GM23338 (cell line): ENCODE measurements around the gene RTP4. TPM values are rescaled to one million over a fixed set of nuclear protein-coding genes. Genes with fewer than 3 reads are reported as not detected.

Experiments used
- ATAC-seq: fragments of 200-7000 bp; cut with Tn5 transposase; 3 replicates; pipeline ENCODE4 v1.9.1; 2020
- DNase-seq: peaks from one replicate; pipeline ENCODE4 v3.0.0-alpha.2; 2015; ENCODE audit warnings: low spot score
- H2AFZ ChIP-seq: fragments of 200-600 bp; sonication (generic); 2 replicates; pipeline ENCODE4 v1.8.0; 2016; ENCODE audit warnings: antibody characterized with exemption, mild to moderate bottlenecking, moderate library complexity
- H3F3A ChIP-seq: fragments of 200-600 bp; sonication (generic); replicated peaks from 2 replicates; pipeline ENCODE4 v1.8.0; 2017; ENCODE audit warnings: antibody characterized with exemption, mixed run types, low read depth
- H3K27ac ChIP-seq: fragments of 200-600 bp; sonication (generic); 2 replicates; pipeline ENCODE4 v1.6.1; 2016; ENCODE audit warnings: low read depth
- H3K27me3 ChIP-seq: fragments of 200-600 bp; sonication (generic); 2 replicates; pipeline ENCODE4 v1.8.0; 2016; ENCODE audit warnings: mild to moderate bottlenecking, mixed run types, moderate library complexity; ENCODE audit not compliant: insufficient read depth
- H3K36me3 ChIP-seq: fragments of 200-600 bp; sonication (generic); 2 replicates; pipeline ENCODE4 v1.8.0; 2016; ENCODE audit warnings: mild to moderate bottlenecking; ENCODE audit not compliant: insufficient read depth
- H3K4me1 ChIP-seq: fragments of 200-600 bp; sonication (generic); 2 replicates; pipeline ENCODE4 v1.8.0; 2016; ENCODE audit warnings: mild to moderate bottlenecking, moderate library complexity; ENCODE audit not compliant: insufficient read depth
- H3K4me2 ChIP-seq: fragments of 200-600 bp; sonication (generic); 2 replicates; pipeline ENCODE4 v1.7.1; 2017; ENCODE audit warnings: mixed run types
- H3K4me3 ChIP-seq: fragments of 200-600 bp; sonication (generic); 2 replicates; pipeline ENCODE4 v1.6.1; 2016; ENCODE audit warnings: mixed run types
- H3K79me2 ChIP-seq: fragments of 200-600 bp; sonication (generic); replicated peaks from 2 replicates; pipeline ENCODE4 v1.8.0; 2017; ENCODE audit warnings: mild to moderate bottlenecking; ENCODE audit not compliant: insufficient read depth
- H3K9me2 ChIP-seq: fragments of 200-600 bp; sonication (generic); 2 replicates; pipeline ENCODE4 v1.8.0; 2017; ENCODE audit not compliant: insufficient read depth
- H4K20me1 ChIP-seq: fragments of 200-600 bp; sonication (generic); replicated peaks from 2 replicates; pipeline ENCODE4 v1.8.0; 2017; ENCODE audit warnings: mild to moderate bottlenecking; ENCODE audit not compliant: insufficient read depth
- H3K27ac Mint-ChIP-seq: 2 replicates; pipeline ENCODE4 v1.8.0; 2020; ENCODE audit warnings: inconsistent platforms, mild to moderate bottlenecking, moderate library complexity, mixed read lengths
- H3K27me3 Mint-ChIP-seq: 3 replicates; pipeline ENCODE4 v1.8.0; 2022; ENCODE audit warnings: low read depth, mild to moderate bottlenecking, moderate library complexity, mixed read lengths, inconsistent platforms; ENCODE audit not compliant: insufficient read depth, poor library complexity
- H3K36me3 Mint-ChIP-seq: 3 replicates; pipeline ENCODE4 v1.8.0; 2021; ENCODE audit warnings: low read depth, mild to moderate bottlenecking, inconsistent platforms, moderate library complexity, mixed read lengths
- H3K4me1 Mint-ChIP-seq: 3 replicates; pipeline ENCODE4 v1.8.0; 2020; ENCODE audit warnings: mild to moderate bottlenecking, inconsistent platforms, mixed read lengths
- H3K4me3 Mint-ChIP-seq: 3 replicates; pipeline ENCODE4 v1.8.0; 2021; ENCODE audit warnings: moderate library complexity, mild to moderate bottlenecking, inconsistent platforms, mixed read lengths
- H3K9me3 Mint-ChIP-seq: 3 replicates; pipeline ENCODE4 v1.8.0; 2020; ENCODE audit warnings: moderate library complexity, mild to moderate bottlenecking, inconsistent platforms, mixed read lengths
- CREB1 ChIP-seq: fragments of 250-450 bp; sonication (Bioruptor Pico); IDR thresholded peaks from 2 replicates; pipeline ENCODE4 v1.5.0; 2020; ENCODE audit warnings: low read depth, mild to moderate bottlenecking, moderate library complexity
- EZH2 ChIP-seq: fragments of 200-600 bp; sonication (generic); IDR thresholded peaks from one replicate; pipeline ENCODE4 v1.8.0; 2017; ENCODE audit warnings: antibody characterized with exemption, mild to moderate bottlenecking, low read depth; ENCODE audit not compliant: unreplicated experiment
- EZH2phosphoT487 ChIP-seq: fragments of 200-600 bp; sonication (generic); IDR thresholded peaks from one replicate; pipeline ENCODE4 v1.8.1; 2018; ENCODE audit warnings: antibody characterized with exemption; ENCODE audit not compliant: unreplicated experiment
- JUNB ChIP-seq: IDR thresholded peaks from one replicate; pipeline ENCODE4 v1.6.1; 2016; ENCODE audit warnings: antibody characterized with exemption; ENCODE audit not compliant: unreplicated experiment
- NANOG ChIP-seq: IDR thresholded peaks from 2 replicates; pipeline ENCODE4 v1.6.1; 2016; ENCODE audit warnings: antibody characterized with exemption, borderline replicate concordance
- POLR2AphosphoS5 ChIP-seq: IDR thresholded peaks from 2 replicates; pipeline ENCODE4 v1.6.1; 2016; ENCODE audit warnings: antibody characterized with exemption, low read depth
- STAT1 ChIP-seq: IDR thresholded peaks from one replicate; pipeline ENCODE4 v1.6.1; 2016; ENCODE audit warnings: antibody characterized with exemption; ENCODE audit not compliant: unreplicated experiment
- ZNF114 ChIP-seq: fragments of 250-450 bp; sonication (Bioruptor Pico); IDR thresholded peaks from 2 replicates; pipeline ENCODE4 v1.5.0; 2020; ENCODE audit warnings: mild to moderate bottlenecking, moderate library complexity
- ZNF331 ChIP-seq: fragments of 250-450 bp; sonication (Bioruptor Pico); IDR thresholded peaks from 2 replicates; pipeline ENCODE4 v1.5.0; 2020; ENCODE audit warnings: low read depth, mild to moderate bottlenecking, moderate library complexity
- polyA plus RNA-seq: library from polyadenylated mRNA; unstranded; fragments of >200 nt; fragmentation: Nextera tagmentation; extraction: Ambion mirVana; gene quantifications from 2 replicates; pipeline ENCODE4 v1.2.1, GENCODE V29; 2016
- total RNA-seq: library from RNA; depleted of rRNA; stranded (reverse); fragments of >200 nt; shearing (Covaris generic); gene quantifications from 2 replicates; pipeline ENCODE4 v1.2.3, GENCODE V29; 2014
- TF ChIP-seq, protein P1 (sequence below): fragments of 250-450 bp; sonication (Bioruptor Pico); IDR thresholded peaks from 2 replicates; pipeline ENCODE4 v1.5.0; 2020; ENCODE audit warnings: mild to moderate bottlenecking, moderate library complexity
- TF ChIP-seq, protein P2 (sequence below): IDR thresholded peaks from one replicate; pipeline ENCODE4 v1.6.1; 2018; ENCODE audit warnings: antibody characterized with exemption; ENCODE audit not compliant: unreplicated experiment
- TF ChIP-seq, protein P3 (sequence below), 2 experiments: fragments of 200-600 bp in 1 of 2; sonication (generic) in 1 of 2; conservative IDR thresholded peaks; 2 replicates each; pipeline versions ENCODE4 v1.5.1 to v1.6.1; 2016 to 2017; ENCODE audit warnings: antibody characterized with exemption in 2 of 2, low read depth in 2 of 2, mild to moderate bottlenecking in 2 of 2, moderate library complexity in 1 of 2
- TF ChIP-seq, protein P4 (sequence below): IDR thresholded peaks from 2 replicates; pipeline ENCODE4 v1.6.1; 2016; ENCODE audit warnings: antibody characterized with exemption

The RTP4 gene
- total and polyA plus RNA-seq, 2 experiments from 2014 or later = not detected

DNA sequence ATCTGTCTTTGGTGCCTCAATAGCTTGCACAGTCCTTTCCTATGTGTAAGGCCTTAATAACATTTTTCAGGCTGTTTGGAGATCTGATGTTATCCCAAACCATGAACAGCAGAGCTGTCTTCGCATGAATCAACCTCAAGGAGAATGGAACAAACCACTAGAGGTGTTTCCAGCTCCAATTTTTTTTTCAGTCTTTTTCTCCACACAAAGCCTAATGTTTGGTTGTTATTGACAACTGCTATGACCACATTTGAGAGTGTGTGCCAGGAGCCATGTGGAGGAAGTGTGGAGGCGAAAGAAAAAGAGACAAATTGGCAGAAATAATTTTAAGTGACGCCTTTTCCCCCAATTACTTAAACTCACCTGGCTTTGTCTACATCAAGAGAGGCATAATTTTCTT is 38.7 kb downstream of the RTP4 start:
- H3K4me3 ChIP-seq = no peak overlapping the region
- no peaks in the 10 kb centered on the region for H3F3A ChIP-seq
- Mint-ChIP-seq H3K27ac (no peak overlapping the region), H3K27me3 (no peaks in the 10 kb centered on the region), H3K4me1 (peaks cover 6% of the 10 kb centered on the region), H3K36me3 (peaks cover 2% of the 10 kb centered on the region; the same call in 2 of the 3 replicates), H3K4me3 (no peak overlapping the region), H3K9me3 (peaks cover 5% of the 10 kb centered on the region; the same call in 1 of the 3 replicates)
- DNase-seq (no peak), ATAC-seq (no peak)
- H3K4me1 ChIP-seq = no peaks in the 10 kb centered on the region
- H3K27ac ChIP-seq = no peak overlapping the region
- no peak overlapping the region for H2AFZ ChIP-seq
- TF ChIP-seq EZH2phosphoT487 (no peak), POLR2AphosphoS5 (no peak), ZNF114 (CRISPR knock-in tag) (no peak), CREB1 (CRISPR knock-in tag) (no peak), JUNB (no peak), NANOG (no peak), STAT1 (no peak), EZH2 (no peak), ZNF331 (no peak)
- TF ChIP-seq, protein P1, sequence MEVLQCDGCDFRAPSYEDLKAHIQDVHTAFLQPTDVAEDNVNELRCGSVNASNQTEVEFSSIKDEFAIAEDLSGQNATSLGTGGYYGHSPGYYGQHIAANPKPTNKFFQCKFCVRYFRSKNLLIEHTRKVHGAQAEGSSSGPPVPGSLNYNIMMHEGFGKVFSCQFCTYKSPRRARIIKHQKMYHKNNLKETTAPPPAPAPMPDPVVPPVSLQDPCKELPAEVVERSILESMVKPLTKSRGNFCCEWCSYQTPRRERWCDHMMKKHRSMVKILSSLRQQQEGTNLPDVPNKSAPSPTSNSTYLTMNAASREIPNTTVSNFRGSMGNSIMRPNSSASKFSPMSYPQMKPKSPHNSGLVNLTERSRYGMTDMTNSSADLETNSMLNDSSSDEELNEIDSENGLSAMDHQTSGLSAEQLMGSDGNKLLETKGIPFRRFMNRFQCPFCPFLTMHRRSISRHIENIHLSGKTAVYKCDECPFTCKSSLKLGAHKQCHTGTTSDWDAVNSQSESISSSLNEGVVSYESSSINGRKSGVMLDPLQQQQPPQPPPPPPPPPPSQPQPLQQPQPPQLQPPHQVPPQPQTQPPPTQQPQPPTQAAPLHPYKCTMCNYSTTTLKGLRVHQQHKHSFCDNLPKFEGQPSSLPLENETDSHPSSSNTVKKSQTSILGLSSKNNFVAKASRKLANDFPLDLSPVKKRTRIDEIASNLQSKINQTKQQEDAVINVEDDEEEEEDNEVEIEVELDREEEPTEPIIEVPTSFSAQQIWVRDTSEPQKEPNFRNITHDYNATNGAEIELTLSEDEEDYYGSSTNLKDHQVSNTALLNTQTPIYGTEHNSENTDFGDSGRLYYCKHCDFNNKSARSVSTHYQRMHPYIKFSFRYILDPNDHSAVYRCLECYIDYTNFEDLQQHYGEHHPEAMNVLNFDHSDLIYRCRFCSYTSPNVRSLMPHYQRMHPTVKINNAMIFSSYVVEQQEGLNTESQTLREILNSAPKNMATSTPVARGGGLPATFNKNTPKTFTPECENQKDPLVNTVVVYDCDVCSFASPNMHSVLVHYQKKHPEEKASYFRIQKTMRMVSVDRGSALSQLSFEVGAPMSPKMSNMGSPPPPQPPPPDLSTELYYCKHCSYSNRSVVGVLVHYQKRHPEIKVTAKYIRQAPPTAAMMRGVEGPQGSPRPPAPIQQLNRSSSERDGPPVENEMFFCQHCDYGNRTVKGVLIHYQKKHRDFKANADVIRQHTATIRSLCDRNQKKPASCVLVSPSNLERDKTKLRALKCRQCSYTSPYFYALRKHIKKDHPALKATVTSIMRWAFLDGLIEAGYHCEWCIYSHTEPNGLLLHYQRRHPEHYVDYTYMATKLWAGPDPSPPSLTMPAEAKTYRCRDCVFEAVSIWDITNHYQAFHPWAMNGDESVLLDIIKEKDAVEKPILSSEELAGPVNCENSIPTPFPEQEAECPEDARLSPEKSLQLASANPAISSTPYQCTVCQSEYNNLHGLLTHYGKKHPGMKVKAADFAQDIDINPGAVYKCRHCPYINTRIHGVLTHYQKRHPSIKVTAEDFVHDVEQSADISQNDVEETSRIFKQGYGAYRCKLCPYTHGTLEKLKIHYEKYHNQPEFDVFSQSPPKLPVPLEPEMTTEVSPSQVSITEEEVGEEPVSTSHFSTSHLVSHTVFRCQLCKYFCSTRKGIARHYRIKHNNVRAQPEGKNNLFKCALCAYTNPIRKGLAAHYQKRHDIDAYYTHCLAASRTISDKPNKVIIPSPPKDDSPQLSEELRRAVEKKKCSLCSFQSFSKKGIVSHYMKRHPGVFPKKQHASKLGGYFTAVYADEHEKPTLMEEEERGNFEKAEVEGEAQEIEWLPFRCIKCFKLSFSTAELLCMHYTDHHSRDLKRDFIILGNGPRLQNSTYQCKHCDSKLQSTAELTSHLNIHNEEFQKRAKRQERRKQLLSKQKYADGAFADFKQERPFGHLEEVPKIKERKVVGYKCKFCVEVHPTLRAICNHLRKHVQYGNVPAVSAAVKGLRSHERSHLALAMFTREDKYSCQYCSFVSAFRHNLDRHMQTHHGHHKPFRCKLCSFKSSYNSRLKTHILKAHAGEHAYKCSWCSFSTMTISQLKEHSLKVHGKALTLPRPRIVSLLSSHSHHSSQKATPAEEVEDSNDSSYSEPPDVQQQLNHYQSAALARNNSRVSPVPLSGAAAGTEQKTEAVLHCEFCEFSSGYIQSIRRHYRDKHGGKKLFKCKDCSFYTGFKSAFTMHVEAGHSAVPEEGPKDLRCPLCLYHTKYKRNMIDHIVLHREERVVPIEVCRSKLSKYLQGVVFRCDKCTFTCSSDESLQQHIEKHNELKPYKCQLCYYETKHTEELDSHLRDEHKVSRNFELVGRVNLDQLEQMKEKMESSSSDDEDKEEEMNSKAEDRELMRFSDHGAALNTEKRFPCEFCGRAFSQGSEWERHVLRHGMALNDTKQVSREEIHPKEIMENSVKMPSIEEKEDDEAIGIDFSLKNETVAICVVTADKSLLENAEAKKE (CRISPR knock-in tag) = no peak
- TF ChIP-seq, protein P2, sequence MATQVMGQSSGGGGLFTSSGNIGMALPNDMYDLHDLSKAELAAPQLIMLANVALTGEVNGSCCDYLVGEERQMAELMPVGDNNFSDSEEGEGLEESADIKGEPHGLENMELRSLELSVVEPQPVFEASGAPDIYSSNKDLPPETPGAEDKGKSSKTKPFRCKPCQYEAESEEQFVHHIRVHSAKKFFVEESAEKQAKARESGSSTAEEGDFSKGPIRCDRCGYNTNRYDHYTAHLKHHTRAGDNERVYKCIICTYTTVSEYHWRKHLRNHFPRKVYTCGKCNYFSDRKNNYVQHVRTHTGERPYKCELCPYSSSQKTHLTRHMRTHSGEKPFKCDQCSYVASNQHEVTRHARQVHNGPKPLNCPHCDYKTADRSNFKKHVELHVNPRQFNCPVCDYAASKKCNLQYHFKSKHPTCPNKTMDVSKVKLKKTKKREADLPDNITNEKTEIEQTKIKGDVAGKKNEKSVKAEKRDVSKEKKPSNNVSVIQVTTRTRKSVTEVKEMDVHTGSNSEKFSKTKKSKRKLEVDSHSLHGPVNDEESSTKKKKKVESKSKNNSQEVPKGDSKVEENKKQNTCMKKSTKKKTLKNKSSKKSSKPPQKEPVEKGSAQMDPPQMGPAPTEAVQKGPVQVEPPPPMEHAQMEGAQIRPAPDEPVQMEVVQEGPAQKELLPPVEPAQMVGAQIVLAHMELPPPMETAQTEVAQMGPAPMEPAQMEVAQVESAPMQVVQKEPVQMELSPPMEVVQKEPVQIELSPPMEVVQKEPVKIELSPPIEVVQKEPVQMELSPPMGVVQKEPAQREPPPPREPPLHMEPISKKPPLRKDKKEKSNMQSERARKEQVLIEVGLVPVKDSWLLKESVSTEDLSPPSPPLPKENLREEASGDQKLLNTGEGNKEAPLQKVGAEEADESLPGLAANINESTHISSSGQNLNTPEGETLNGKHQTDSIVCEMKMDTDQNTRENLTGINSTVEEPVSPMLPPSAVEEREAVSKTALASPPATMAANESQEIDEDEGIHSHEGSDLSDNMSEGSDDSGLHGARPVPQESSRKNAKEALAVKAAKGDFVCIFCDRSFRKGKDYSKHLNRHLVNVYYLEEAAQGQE = no peak
- TF ChIP-seq, protein P3, sequence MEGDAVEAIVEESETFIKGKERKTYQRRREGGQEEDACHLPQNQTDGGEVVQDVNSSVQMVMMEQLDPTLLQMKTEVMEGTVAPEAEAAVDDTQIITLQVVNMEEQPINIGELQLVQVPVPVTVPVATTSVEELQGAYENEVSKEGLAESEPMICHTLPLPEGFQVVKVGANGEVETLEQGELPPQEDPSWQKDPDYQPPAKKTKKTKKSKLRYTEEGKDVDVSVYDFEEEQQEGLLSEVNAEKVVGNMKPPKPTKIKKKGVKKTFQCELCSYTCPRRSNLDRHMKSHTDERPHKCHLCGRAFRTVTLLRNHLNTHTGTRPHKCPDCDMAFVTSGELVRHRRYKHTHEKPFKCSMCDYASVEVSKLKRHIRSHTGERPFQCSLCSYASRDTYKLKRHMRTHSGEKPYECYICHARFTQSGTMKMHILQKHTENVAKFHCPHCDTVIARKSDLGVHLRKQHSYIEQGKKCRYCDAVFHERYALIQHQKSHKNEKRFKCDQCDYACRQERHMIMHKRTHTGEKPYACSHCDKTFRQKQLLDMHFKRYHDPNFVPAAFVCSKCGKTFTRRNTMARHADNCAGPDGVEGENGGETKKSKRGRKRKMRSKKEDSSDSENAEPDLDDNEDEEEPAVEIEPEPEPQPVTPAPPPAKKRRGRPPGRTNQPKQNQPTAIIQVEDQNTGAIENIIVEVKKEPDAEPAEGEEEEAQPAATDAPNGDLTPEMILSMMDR (conservative IDR thresholded peaks at IDR 0.05; ENCODE audit: low read depth in 2 of 2) = no peak
- TF ChIP-seq, protein P4, sequence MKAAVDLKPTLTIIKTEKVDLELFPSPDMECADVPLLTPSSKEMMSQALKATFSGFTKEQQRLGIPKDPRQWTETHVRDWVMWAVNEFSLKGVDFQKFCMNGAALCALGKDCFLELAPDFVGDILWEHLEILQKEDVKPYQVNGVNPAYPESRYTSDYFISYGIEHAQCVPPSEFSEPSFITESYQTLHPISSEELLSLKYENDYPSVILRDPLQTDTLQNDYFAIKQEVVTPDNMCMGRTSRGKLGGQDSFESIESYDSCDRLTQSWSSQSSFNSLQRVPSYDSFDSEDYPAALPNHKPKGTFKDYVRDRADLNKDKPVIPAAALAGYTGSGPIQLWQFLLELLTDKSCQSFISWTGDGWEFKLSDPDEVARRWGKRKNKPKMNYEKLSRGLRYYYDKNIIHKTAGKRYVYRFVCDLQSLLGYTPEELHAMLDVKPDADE = no peak
- H3K4me2 ChIP-seq = no peak overlapping the region
- H3K9me2 ChIP-seq = no peaks in the 10 kb centered on the region
- H3K79me2 ChIP-seq = no peaks in the 10 kb centered on the region
- H3K27me3 ChIP-seq = no peaks in the 10 kb centered on the region
- no peaks in the 10 kb centered on the region for H4K20me1 ChIP-seq
- H3K36me3 ChIP-seq = no peaks in the 10 kb centered on the region
